Kidney (tissue), 14 donors: ENCODE data around the gene XCL1. TPM values are rescaled to one million over a fixed set of nuclear protein-coding genes. Genes with fewer than 3 reads are reported as not detected.

Experiments
- DNase-seq, 5 donors: peaks; one replicate each; pipeline ENCODE4 v3.0.0-alpha.2; 2013 to 2020
- FAIRE-seq: peaks from 2 replicates; lab custom pipeline; 2012; peaks lifted over from hg19 to GRCh38; lab: Jason Lieb, UNC
- H3K27ac ChIP-seq, 2 donors: one replicate each; pipeline ENCODE4 v1.7.0; 2013; ENCODE audit warnings: low read depth in 2 of 2, low read length in 2 of 2, inconsistent platforms in 1 of 2
- H3K27me3 ChIP-seq: one replicate; pipeline ENCODE4 v1.7.1; 2013; ENCODE audit warnings: low read length, inconsistent platforms; ENCODE audit not compliant: control insufficient read depth, insufficient read depth
- H3K36me3 ChIP-seq, 3 donors: one replicate each; pipeline versions ENCODE4 v1.7.0 to v1.7.1; 2013; ENCODE audit warnings: low read length in 3 of 3, control low read depth in 1 of 3, inconsistent platforms in 1 of 3; ENCODE audit not compliant: insufficient read depth in 3 of 3, control insufficient read depth in 2 of 3
- H3K4me1 ChIP-seq, 3 donors: one replicate each; pipeline versions ENCODE4 v1.7.0 to v1.7.1; 2013; ENCODE audit warnings: low read length in 3 of 3, inconsistent platforms in 1 of 3, low read depth in 1 of 3; ENCODE audit not compliant: control insufficient read depth in 2 of 3, insufficient read depth in 2 of 3
- H3K4me3 ChIP-seq, 3 donors: one replicate each; pipeline versions ENCODE4 v1.7.0 to v1.8.1; 2013; ENCODE audit warnings: low read length in 3 of 3, control low read depth in 1 of 3, inconsistent platforms in 1 of 3
- H3K9ac ChIP-seq, 3 donors: one replicate each; pipeline versions ENCODE4 v1.7.0 to v1.7.1; 2013; ENCODE audit warnings: low read length in 3 of 3, control low read depth in 1 of 3, inconsistent platforms in 1 of 3
- H3K9me3 ChIP-seq, 3 donors: one replicate each; pipeline versions ENCODE4 v1.7.0 to v1.7.1; 2013; ENCODE audit warnings: low read length in 3 of 3, control low read depth in 1 of 3, inconsistent platforms in 1 of 3; ENCODE audit not compliant: control insufficient read depth in 2 of 3, insufficient read depth in 1 of 3
- intact Hi-C: fragments of 100-400 bp; cut with DNase I; formaldehyde crosslinking; loops from one replicate; pipeline ENCODE4 v1.11.1; 2022
- polyA plus RNA-seq: library from polyadenylated mRNA; stranded (reverse); fragments of 350-450 nt; fragmentation: Illumina TruSeq; extraction: RNeasy Lipid Tissue Mini Kit (QIAGEN cat#74804); gene quantifications from one replicate; pipeline ENCODE4 v1.2.3, GENCODE V29; 2014; ENCODE audit warnings: low read depth, low replicate concordance; ENCODE audit not compliant: insufficient read depth
- total RNA-seq: library from RNA; stranded (reverse); fragmentation: NEBNext Ultra II Directional; extraction: Animal tissue kit (Norgen Biotek cat#: 25700); gene quantifications from one replicate; pipeline ENCODE4 v1.2.1, GENCODE V29; 2021
- TF ChIP-seq, protein P1 (sequence below): IDR thresholded peaks from 3 replicates; pipeline ENCODE4 v1.5.1; 2012; ENCODE audit warnings: mild to moderate bottlenecking, moderate library complexity, borderline replicate concordance; ENCODE audit not compliant: insufficient read depth; ENCODE audit errors: extremely low read depth
- donor health status: control.
- donor health status: control.
- donor health status: control.
- donor health status: control.
- donor health status: control.
- donor health status: DM: yes; HTN: yes; CAD: no.
- donor health status: Normal renal cell carcinoma (clear cell type).

XCL1 gene
- total and polyA plus RNA-seq, 2 donors from 2014 or later, result not detected

DNA sequence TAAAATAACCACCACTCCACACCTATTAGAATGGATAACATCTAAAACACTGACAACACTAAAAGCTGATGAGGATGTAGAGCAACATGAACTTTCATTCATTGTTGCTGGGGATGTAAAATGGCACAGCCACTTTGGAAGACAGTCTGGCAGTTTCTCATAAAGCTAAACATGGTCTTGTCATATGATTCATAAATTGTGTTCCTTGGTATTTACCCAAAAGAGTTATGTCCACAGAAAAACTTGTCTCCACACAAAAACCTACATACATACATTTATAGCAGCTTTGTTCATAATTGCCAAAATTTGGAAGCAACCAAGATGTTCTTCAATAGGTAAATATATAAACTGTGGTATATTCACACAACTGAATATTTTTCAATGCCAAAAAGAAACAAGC lies 16.0 kb upstream of the XCL1 start:
- Histone ChIP-seq H3K4me3 (no peak overlapping the region), H3K9me3 (no peaks in the 10 kb centered on the region), H3K9ac (no peak overlapping the region), H3K27ac (no peak overlapping the region), H3K27me3 (no peaks in the 10 kb centered on the region), H3K36me3 (no peaks in the 10 kb centered on the region), H3K4me1 (no peaks in the 10 kb centered on the region)
- TF ChIP-seq, protein P1, sequence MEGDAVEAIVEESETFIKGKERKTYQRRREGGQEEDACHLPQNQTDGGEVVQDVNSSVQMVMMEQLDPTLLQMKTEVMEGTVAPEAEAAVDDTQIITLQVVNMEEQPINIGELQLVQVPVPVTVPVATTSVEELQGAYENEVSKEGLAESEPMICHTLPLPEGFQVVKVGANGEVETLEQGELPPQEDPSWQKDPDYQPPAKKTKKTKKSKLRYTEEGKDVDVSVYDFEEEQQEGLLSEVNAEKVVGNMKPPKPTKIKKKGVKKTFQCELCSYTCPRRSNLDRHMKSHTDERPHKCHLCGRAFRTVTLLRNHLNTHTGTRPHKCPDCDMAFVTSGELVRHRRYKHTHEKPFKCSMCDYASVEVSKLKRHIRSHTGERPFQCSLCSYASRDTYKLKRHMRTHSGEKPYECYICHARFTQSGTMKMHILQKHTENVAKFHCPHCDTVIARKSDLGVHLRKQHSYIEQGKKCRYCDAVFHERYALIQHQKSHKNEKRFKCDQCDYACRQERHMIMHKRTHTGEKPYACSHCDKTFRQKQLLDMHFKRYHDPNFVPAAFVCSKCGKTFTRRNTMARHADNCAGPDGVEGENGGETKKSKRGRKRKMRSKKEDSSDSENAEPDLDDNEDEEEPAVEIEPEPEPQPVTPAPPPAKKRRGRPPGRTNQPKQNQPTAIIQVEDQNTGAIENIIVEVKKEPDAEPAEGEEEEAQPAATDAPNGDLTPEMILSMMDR, result no peak
- FAIRE-seq, result no peak
- intact Hi-C loops, result loop anchor here (10.0 kb wide), 1 partner anchor 126 kb away; no protein-coding TSS in a partner anchor
- DNase-seq, result no peak

DNA sequence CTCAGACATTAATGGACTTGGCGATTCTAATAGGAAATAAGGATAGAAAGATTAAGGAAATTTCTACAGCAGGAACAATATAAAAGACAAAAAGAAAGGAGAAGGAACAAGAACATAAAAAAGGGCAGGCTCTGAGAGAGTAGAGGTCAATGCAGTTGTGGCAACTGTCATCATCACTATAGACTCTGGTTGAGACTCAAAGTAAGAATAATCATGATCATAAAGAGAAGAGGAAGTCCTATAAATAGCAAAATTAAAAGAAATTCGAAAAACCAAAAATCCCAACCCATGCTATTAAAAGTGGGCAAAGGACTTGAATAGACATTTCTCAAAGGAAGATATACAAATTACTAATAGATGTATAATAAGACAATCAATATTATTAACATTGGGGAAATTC lies 14.4 kb upstream of the XCL1 start:
- FAIRE-seq, result no peak
- no peak for DNase-seq
- H3K4me1 ChIP-seq, result no peaks in the 10 kb centered on the region
- intact Hi-C loops, result loop anchor here (10.0 kb wide), 1 partner anchor 127 kb away; no protein-coding TSS in a partner anchor
- H3K4me3 ChIP-seq, result no peak overlapping the region
- no peak overlapping the region for H3K9ac ChIP-seq
- H3K27me3 ChIP-seq, result no peaks in the 10 kb centered on the region
- no peaks in the 10 kb centered on the region for H3K9me3 ChIP-seq
- TF ChIP-seq, protein P1, result no peak
- H3K36me3 ChIP-seq, result no peaks in the 10 kb centered on the region
- H3K27ac ChIP-seq, result no peak overlapping the region

DNA sequence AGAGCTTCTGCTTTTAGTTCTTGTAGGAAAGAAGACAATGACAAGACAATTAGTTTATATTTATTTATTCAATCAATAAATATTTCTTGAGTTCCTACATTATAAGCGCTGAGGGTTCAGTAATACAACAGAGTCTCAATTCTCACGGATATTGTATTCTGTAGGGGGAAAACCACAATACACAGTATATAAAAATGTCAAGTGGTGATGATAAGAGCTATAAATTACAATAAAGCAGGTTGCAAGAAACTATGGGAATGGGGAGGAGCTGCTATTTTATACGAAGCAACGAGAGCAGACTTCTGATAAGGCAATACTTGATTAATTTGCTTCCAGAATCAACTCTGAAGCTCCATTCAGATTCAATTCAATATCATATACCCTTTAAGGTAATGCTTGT lies 10.6 kb upstream of the XCL1 start:
- H3K4me3 ChIP-seq, result no peak overlapping the region
- no peaks in the 10 kb centered on the region for H3K27me3 ChIP-seq
- intact Hi-C loops, result loop anchor here (10.0 kb wide), 1 partner anchor 131 kb away; no protein-coding TSS in a partner anchor
- FAIRE-seq, result no peak
- TF ChIP-seq, protein P1, result no peak
- no peak for DNase-seq
- no peak overlapping the region for H3K9ac ChIP-seq
- H3K36me3 ChIP-seq, result no peaks in the 10 kb centered on the region
- H3K4me1 ChIP-seq, result no peaks in the 10 kb centered on the region
- H3K9me3 ChIP-seq, result no peaks in the 10 kb centered on the region
- H3K27ac ChIP-seq, result no peak overlapping the region

DNA sequence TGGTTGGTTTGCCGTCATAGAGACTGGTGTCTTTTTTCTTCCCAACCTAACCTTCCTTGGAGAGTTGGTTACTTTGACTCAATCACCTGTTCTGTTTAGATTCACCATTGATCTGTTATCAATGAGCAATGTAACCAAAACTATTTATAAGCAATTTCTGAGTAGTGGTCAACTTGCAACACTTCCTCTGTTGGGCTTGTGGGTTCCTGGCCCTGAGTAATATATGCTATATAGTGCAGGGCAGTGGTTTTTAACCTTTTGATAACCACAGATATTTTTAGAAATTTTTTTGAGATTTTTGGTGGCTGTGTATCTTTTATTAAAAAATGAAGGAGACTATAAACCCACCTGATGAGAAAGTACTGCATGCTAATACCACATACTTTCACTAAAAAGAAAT lies 9.4 kb upstream of the XCL1 start:
- Histone ChIP-seq H3K27me3 (no peaks in the 10 kb centered on the region), H3K4me3 (no peak overlapping the region), H3K4me1 (no peaks in the 10 kb centered on the region), H3K9me3 (no peaks in the 10 kb centered on the region), H3K9ac (no peak overlapping the region), H3K36me3 (no peaks in the 10 kb centered on the region), H3K27ac (no peak overlapping the region)
- TF ChIP-seq, protein P1, result no peak
- no peak for DNase-seq
- FAIRE-seq, result no peak
- intact Hi-C loops, result loop anchor here (10.0 kb wide), 1 partner anchor 132 kb away; no protein-coding TSS in a partner anchor
